Measurements from ENCODE around the gene INO80E. TPM values are rescaled to one million over a fixed set of nuclear protein-coding genes. Genes with fewer than 3 reads are reported as not detected.

The INO80E gene
- total RNA-seq, 2 donors from 2014 or later: 46.9 to 80.2 TPM

GRCh38 chr16:30006659-30007377 lies 10.8 kb downstream of the INO80E start:
- intact Hi-C loops (cut with DNase I): loop anchor here (5.0 kb wide), 1 partner anchor 145 kb away; the partner anchor contains the start of gene CDIPT
- Histone ChIP-seq H3K4me1 (peaks cover 14% of the 10 kb centered on the region), H3K27ac (no peak overlapping the region), H3K36me3 (no peaks in the 10 kb centered on the region), H3K27me3 (peaks cover 14% of the 10 kb centered on the region), H3K4me3 (no peak overlapping the region), H3K9ac (ENCODE audit: low read depth in 2 of 2, low read length in 2 of 2) (no peak overlapping the region), H3K9me3 (no peaks in the 10 kb centered on the region)
- no peak for TF ChIP-seq CTCF (IDR thresholded peaks at IDR 0.05)
- no peak for DNase-seq

GRCh38 chr16:30007378-30007895 lies 11.4 kb downstream of the INO80E start:
- peaks cover 14% of the 10 kb centered on the region for H3K4me1 ChIP-seq
- TF ChIP-seq CTCF (IDR thresholded peaks at IDR 0.05): no peak
- no peaks in the 10 kb centered on the region for H3K36me3 ChIP-seq
- H3K9ac ChIP-seq (ENCODE audit: low read depth in 2 of 2, low read length in 2 of 2): no peak overlapping the region
- no peak overlapping the region for H3K4me3 ChIP-seq
- intact Hi-C loops (cut with DNase I): loop anchor here (5.0 kb wide), 1 partner anchor 145 kb away; the partner anchor contains the start of gene CDIPT
- no peaks in the 10 kb centered on the region for H3K9me3 ChIP-seq
- no peak for DNase-seq
- H3K27me3 ChIP-seq: peaks cover 14% of the 10 kb centered on the region
- H3K27ac ChIP-seq: no peak overlapping the region

- peaks cover 14% of the 10 kb centered on the region for H3K27me3 ChIP-seq
- H3K4me3 ChIP-seq: no peak overlapping the region
Observed at GRCh38 chr16:30009085-30009862, 13.2 kb downstream of the INO80E start.

GRCh38 chr16:30009990-30010843 lies 14.2 kb downstream of the INO80E start:
- DNase-seq: no peak
- H3K27me3 ChIP-seq: peaks cover 14% of the 10 kb centered on the region
- no peak for TF ChIP-seq CTCF (IDR thresholded peaks at IDR 0.05)
- H3K4me3 ChIP-seq: peak overlapping the region; percentile 41
- no peaks in the 10 kb centered on the region for H3K36me3 ChIP-seq
- no peaks in the 10 kb centered on the region for H3K9me3 ChIP-seq
- H3K9ac ChIP-seq (ENCODE audit: low read depth in 2 of 2, low read length in 2 of 2): no peak overlapping the region
- intact Hi-C loops (cut with DNase I): loop anchor here (5.0 kb wide), 1 partner anchor 148 kb away; the partner anchor contains the start of gene CDIPT
- H3K27ac ChIP-seq: no peak overlapping the region
- peaks cover 14% of the 10 kb centered on the region for H3K4me1 ChIP-seq

More at GRCh38 chr16:30009085-30009862, 13.2 kb downstream of the INO80E start:
- H3K27ac ChIP-seq: no peak overlapping the region
- intact Hi-C loops (cut with DNase I): loop anchor here (5.0 kb wide), 1 partner anchor 147 kb away; the partner anchor contains the start of gene CDIPT
- no peaks in the 10 kb centered on the region for H3K9me3 ChIP-seq
- H3K4me1 ChIP-seq: peaks cover 14% of the 10 kb centered on the region
- no peaks in the 10 kb centered on the region for H3K36me3 ChIP-seq
- no peak for DNase-seq
- TF ChIP-seq CTCF (IDR thresholded peaks at IDR 0.05): no peak
- H3K9ac ChIP-seq (ENCODE audit: low read depth in 2 of 2, low read length in 2 of 2): peak overlapping the region in 1 of 2 donors; percentile 12
